Gastrocnemius medialis (tissue), 4 donors: ENCODE measurements around the gene ANG. TPM values are rescaled to one million over a fixed set of nuclear protein-coding genes. Genes with fewer than 3 reads are reported as not detected.

ENCODE experiments used
- ATAC-seq, 2 donors: fragments of 150-250 bp; one replicate each; pipeline ENCODE4 v1.9.1; 2016
- DNase-seq, 2 donors: peaks; one replicate each; pipeline ENCODE4 v3.0.0-alpha.2; 2019
- H3K27ac ChIP-seq, 4 donors: fragments of 200-600 bp; sonication (generic); 1 replicate in 1 of 4; 2 replicates in 3 of 4; pipeline ENCODE4 v1.5.1; 2016 to 2018; ENCODE audit warnings: mild to moderate bottlenecking in 2 of 4, moderate library complexity in 1 of 4
- H3K27me3 ChIP-seq, 3 donors: fragments of 200-600 bp; sonication (generic) in 2 of 3; 1 replicate in 1 of 3; 2 replicates in 2 of 3; pipeline versions ENCODE4 v1.5.1 to v1.6.0; 2016 to 2019; ENCODE audit warnings: mild to moderate bottlenecking in 1 of 3, moderate library complexity in 1 of 3
- H3K36me3 ChIP-seq, 2 donors: fragments of 200-600 bp; sonication (generic) in 1 of 2; one replicate each; pipeline ENCODE4 v1.5.1; 2017 to 2018
- H3K4me1 ChIP-seq, 2 donors: fragments of 200-600 bp; sonication (generic) in 1 of 2; one replicate each; pipeline ENCODE4 v1.5.1; 2016 to 2017; ENCODE audit warnings: mild to moderate bottlenecking in 2 of 2
- H3K4me3 ChIP-seq, 4 donors: fragments of 200-600 bp; sonication (generic) in 3 of 4; 1 replicate in 1 of 4; 2 replicates in 3 of 4; pipeline ENCODE4 v1.5.1; 2016 to 2019; ENCODE audit warnings: mild to moderate bottlenecking in 2 of 4
- H3K9me3 ChIP-seq, 3 donors: fragments of 200-600 bp; sonication (generic) in 2 of 3; 1 replicate in 1 of 3; 2 replicates in 2 of 3; pipeline ENCODE4 v1.5.1; 2016 to 2019
- CTCF ChIP-seq, 5 experiments: fragments of 450-650 bp in 3 of 5; fragments of 200-600 bp in 2 of 5; sonication (generic) in 2 of 5; IDR thresholded peaks in 4 of 5; conservative IDR thresholded peaks in 1 of 5; 1 replicate in 4 of 5; 2 replicates in 1 of 5; pipeline ENCODE4 v1.5.1; 2016 to 2019; ENCODE audit warnings: antibody characterized with exemption in 5 of 5, mild to moderate bottlenecking in 3 of 5, moderate library complexity in 3 of 5
- POLR2A ChIP-seq, 2 donors: fragments of 450-650 bp; IDR thresholded peaks; one replicate each; pipeline ENCODE4 v1.6.1; 2017; ENCODE audit warnings: antibody characterized with exemption in 2 of 2, mild to moderate bottlenecking in 2 of 2, moderate library complexity in 2 of 2
- in situ Hi-C, 4 donors: fragments of 200-750 bp; cut with MboI; loops; one replicate each; pipeline versions ENCODE4 v1.15.0 to v1.8.0; 2017; ENCODE audit warnings: low sequenced_read_pairs in 4 of 4
- intact Hi-C: fragments of 100-400 bp; cut with DNase I; formaldehyde crosslinking; loops from one replicate; pipeline ENCODE4 v1.15.1; 2023; ENCODE audit warnings: low total_unique reads
- total RNA-seq, 4 donors: library from RNA; depleted of rRNA; stranded (reverse); fragments of >200 nt; gene quantifications; one replicate each; pipeline versions ENCODE4 v1.1.0 to v1.2.3, GENCODE V29; 2016

ANG gene
- total RNA-seq, 4 donors from 2014 or later, result 3.9 to 10.5 (median 5.6) TPM

- DNase-seq (no peak), ATAC-seq (no peak)
- H3K4me1 ChIP-seq, result no peaks in the 10 kb centered on the region
- H3K36me3 ChIP-seq, result no peaks in the 10 kb centered on the region
- no peaks in the 10 kb centered on the region for H3K9me3 ChIP-seq
- no peak overlapping the region for H3K27ac ChIP-seq
- peaks cover 80 to 82% (median 81%) of the 10 kb centered on the region in 3 donors for H3K27me3 ChIP-seq
- in situ Hi-C loops (no loop called here), intact Hi-C loops (no loop called here)
- no peak overlapping the region for H3K4me3 ChIP-seq
- no peak for TF ChIP-seq CTCF (IDR thresholded peaks at IDR 0.05 in 4 of 5, conservative IDR thresholded peaks at IDR 0.05 in 1 of 5)
- no peak for TF ChIP-seq POLR2A (IDR thresholded peaks at IDR 0.05)
Measured at GRCh38 chr14:20657216-20658211, 31.1 kb upstream of the ANG start.

GRCh38 chr14:20658246-20658645 is 30.3 kb upstream of the ANG start:
- intact Hi-C loops, result no loop called here
- no peak overlapping the region for H3K4me3 ChIP-seq
- H3K36me3 ChIP-seq, result no peaks in the 10 kb centered on the region
- no peaks in the 10 kb centered on the region for H3K4me1 ChIP-seq
- no peak overlapping the region for H3K27ac ChIP-seq
- TF ChIP-seq CTCF (IDR thresholded peaks at IDR 0.05 in 4 of 5, conservative IDR thresholded peaks at IDR 0.05 in 1 of 5) (no peak), POLR2A (IDR thresholded peaks at IDR 0.05) (no peak)
- no peaks in the 10 kb centered on the region for H3K9me3 ChIP-seq
- in situ Hi-C loops, result no loop called here
- DNase-seq (no peak), ATAC-seq (no peak)
- H3K27me3 ChIP-seq, result peaks cover 75 to 79% (median 78%) of the 10 kb centered on the region in 3 donors

DNA sequence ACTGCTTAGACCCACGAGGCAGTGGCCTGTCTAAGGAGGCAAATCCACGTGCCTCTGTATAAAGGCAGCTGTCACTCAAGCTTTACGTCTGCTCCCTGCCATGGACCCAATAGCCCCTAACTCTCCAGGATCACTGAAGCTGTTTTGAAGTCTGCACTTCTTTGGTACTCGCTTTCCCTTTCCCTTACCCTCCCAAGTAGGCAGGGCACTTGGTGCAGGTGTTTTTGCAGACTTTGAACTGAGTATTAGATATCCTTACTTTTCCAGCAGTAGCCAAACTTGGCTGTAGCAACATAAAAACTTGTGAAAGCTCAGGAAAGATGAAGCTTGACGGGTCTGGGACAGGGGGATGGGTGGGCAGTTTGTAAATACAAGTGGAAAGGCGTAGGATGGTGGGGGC is 29.2 kb upstream of the ANG start:
- Histone ChIP-seq H3K27me3 (peaks cover 73 to 79% (median 76%) of the 10 kb centered on the region in 3 donors), H3K4me1 (no peaks in the 10 kb centered on the region), H3K4me3 (no peak overlapping the region), H3K9me3 (no peaks in the 10 kb centered on the region), H3K36me3 (no peaks in the 10 kb centered on the region), H3K27ac (no peak overlapping the region)
- in situ Hi-C loops (no loop called here), intact Hi-C loops (no loop called here)
- TF ChIP-seq POLR2A (IDR thresholded peaks at IDR 0.05), result no peak
- no peak for TF ChIP-seq CTCF (IDR thresholded peaks at IDR 0.05 in 4 of 5, conservative IDR thresholded peaks at IDR 0.05 in 1 of 5)
- no peak for DNase-seq
- no peak for ATAC-seq

DNA sequence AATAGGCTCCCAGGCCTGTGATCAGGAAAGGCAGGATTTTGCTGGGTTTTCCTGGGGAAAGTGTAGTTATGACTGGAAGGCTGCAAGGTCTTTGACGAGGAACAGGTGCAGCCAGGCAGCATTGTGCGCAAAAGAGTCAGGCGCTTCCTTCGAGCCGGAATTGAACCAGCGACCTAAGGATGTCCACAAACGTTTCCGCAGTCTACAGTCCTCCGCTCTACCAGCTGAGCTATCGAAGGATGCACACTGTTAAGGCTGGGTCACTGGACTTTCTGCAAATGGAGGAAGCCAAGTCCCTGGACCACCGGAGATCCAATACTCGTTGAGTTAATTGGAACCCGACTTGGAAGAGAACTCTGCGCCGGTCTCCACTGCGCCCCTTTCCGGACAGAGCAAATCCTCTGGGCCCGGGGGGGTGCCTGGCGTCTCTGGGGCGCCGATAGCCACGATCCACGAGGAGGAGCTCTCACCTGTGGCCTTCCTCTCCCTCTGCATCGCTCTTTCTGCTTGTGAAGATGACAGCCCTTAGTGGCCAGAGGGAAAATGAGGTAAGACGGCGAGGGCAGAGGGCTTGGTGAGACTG is 28.7 kb upstream of the ANG start:
- Histone ChIP-seq H3K9me3 (no peaks in the 10 kb centered on the region), H3K27me3 (peaks cover 77 to 81% (median 78%) of the 10 kb centered on the region in 3 donors), H3K36me3 (no peaks in the 10 kb centered on the region), H3K4me1 (no peaks in the 10 kb centered on the region), H3K27ac (no peak overlapping the region), H3K4me3 (no peak overlapping the region)
- intact Hi-C loops, result no loop called here
- ATAC-seq (no peak), DNase-seq (no peak)
- in situ Hi-C loops, result no loop called here
- TF ChIP-seq CTCF (IDR thresholded peaks at IDR 0.05 in 4 of 5, conservative IDR thresholded peaks at IDR 0.05 in 1 of 5) (no peak), POLR2A (IDR thresholded peaks at IDR 0.05) (no peak)
